ENCODE results near the gene BAG3.

DNA sequence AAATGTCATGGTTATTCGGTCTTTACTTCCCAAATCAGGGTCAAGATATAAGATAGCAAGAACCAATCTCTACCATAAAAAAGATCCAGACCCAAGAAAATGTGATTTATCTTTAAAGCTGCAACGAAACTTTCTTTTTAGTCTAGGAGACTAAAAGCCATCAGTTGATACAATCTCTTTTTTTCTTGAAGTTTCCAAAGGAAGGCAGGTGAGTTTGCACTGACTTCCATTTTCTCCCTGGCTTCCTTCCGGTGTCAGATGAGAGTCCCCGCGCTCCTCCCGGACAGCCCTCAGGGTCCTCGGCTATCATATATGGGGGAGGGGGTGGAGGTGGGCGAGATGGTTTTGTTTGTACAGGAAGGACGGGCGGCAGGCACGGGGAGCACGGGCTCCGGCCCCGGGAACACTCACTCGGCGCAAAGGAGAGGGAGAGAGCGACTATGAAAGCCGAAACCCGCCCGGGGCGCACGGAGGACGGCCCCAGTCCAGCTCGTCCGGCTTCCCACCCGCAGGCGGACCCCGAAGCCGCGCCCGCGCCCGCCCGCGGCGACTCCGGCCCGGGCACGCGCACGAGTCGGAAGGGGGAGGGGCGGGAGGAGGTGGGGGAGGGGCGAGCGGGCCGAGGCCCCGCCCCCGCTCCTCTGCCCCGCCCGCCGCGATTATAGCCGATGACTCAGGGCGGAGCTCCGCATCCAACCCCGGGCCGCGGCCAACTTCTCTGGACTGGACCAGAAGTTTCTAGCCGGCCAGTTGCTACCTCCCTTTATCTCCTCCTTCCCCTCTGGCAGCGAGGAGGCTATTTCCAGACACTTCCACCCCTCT, at the start of gene BAG3:
- TF ChIP-seq CTCF (IDR thresholded peaks at IDR 0.05) (no peak), REST (IDR thresholded peaks at IDR 0.05; ENCODE audit: insufficient read depth in 1 of 2, low read depth in 2 of 2, low read length in 1 of 2) (no peak)

Data from Panc1 (cell line).